Measurements from ENCODE around the gene DACT2. TPM values are rescaled to one million over a fixed set of nuclear protein-coding genes. Genes with fewer than 3 reads are reported as not detected.

Gene DACT2, protein sequence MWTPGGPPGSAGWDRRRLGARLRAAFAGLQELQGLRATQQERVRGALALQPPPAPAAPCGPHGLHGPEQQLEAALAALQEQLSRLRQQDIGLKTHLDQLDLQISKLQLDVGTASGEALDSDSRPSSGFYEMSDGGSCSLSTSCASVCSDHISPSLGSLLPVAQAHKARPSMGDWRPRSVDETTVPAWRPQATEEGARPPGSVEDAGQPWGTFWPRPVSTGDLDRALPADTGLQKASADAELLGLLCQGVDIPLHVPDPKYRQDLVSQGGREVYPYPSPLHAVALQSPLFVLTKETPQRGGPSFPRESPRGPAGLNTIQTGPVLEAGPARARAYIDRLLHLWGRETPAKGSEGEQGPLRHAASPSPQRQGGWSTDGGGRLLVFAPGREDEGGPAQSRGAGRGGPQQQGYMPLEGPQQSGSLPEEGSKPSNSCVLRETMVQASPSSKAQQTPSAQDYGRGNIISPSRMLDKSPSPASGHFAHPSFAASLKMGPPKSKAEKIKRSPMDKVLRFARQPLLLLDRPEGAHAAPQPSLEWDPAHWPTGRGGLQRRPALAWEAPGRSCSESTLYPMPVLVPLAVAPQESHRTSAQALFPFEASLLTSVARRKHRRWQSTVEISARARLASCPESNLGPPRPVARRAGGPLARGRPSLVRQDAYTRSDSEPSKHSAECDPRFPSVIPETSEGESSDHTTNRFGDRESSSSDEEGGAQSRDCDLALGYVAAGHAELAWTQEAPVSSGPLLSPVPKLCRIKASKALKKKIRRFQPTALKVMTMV
- under 1 TPM in 1 of 4 donors, not detected in 3; 0.38 TPM for total RNA-seq

DNA sequence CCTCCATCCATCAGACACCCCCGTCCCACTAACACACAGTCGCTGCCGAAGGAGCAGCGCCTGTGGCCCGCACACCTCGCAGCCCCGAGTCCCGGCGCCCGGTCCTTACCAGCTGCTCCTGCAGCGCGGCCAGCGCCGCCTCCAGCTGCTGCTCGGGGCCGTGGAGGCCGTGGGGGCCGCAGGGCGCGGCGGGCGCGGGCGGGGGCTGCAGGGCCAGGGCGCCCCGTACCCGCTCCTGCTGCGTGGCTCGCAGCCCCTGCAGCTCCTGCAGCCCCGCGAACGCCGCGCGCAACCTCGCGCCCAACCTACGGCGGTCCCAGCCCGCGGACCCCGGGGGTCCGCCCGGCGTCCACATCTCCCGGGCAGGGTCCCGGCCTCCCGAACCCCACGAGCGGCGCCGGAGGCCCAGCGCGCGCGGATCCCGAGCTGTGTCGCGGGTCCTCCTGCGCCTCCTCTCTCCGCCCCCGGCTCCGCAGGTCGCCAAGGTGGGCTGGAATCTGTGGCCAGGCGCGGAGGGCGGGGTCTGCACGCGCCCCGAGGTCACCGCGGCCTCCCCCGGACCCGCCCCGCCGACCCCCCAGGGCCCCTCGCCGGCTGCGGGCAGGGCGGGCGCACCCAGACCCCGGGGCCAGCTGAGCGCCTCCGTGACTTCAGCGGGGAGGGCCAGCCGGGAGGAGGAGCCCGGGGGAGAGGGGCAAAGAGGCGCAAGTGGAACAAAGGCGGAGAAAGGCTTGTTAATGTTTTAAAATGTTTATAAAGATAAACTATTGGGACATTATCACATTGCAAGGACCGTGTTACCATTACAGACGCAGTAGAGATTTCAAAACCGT, at the start of gene DACT2:
DACT2 (minus strand) TSS at position 499 of the 833 bp plus-strand sequence; CDS start at position 355, 144 bp downstream.
- TF ChIP-seq, protein P1, sequence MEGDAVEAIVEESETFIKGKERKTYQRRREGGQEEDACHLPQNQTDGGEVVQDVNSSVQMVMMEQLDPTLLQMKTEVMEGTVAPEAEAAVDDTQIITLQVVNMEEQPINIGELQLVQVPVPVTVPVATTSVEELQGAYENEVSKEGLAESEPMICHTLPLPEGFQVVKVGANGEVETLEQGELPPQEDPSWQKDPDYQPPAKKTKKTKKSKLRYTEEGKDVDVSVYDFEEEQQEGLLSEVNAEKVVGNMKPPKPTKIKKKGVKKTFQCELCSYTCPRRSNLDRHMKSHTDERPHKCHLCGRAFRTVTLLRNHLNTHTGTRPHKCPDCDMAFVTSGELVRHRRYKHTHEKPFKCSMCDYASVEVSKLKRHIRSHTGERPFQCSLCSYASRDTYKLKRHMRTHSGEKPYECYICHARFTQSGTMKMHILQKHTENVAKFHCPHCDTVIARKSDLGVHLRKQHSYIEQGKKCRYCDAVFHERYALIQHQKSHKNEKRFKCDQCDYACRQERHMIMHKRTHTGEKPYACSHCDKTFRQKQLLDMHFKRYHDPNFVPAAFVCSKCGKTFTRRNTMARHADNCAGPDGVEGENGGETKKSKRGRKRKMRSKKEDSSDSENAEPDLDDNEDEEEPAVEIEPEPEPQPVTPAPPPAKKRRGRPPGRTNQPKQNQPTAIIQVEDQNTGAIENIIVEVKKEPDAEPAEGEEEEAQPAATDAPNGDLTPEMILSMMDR (IDR thresholded peaks at IDR 0.05; ENCODE audit: low read depth): no peak

DNA sequence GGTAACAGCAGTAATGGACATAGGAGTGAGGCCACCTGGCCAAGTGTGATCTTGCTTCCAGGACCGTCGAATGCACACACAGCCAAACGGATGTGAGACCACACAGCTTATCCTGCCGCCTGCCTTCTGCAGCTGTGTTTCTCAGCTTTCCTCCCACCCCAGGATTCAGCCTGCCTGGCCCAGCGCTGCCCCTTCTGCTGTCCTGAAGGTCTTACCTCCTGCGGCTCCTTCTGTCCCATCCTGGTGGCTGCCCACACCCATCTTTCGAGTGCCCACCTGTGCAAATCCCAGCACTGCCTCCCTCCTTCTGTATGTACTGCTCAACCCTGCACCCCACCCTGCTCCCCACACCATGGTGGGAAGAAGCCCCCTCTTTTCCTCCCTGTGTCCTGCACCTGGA, 49.4 kb upstream of the DACT2 start:
- TF ChIP-seq, protein P1 (IDR thresholded peaks at IDR 0.05; ENCODE audit: low read depth): no peak

DNA sequence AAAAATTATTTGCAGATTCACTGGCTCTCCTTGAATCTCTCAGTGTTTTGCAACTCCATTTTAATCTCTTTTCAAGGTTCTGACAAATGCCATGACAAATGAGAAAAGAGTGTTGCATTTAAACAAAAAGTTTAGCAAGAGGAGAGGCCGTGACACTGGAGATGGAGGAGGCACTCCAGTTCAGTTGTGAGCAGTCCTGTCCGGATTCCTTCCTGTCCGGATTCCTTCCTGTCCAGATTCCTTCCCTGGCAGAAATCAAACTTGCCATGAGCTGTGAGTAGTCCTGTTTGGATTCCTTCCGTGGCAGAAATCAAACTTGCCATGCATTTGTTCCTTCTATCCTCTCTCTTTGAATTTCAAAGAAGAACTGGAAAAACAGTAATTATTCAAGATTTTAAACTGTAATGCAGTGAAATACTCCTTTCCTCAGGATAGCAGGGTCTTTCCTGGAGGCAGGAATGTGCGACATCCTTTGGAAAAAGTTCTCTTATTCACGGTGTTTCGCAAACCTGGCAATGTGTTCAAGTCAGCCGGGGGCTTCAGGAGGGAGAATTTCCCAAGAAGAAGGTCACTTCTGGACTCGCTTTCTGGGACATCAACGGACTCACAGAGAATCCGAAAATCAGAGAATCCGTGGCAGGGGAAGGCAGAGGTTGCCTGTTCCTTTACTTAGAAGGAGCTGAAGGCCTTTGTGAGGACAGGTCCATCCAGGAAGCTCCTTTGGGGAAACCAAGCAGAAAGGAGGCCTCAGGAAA, 48.7 kb upstream of the DACT2 start:
- TF ChIP-seq, protein P1 (IDR thresholded peaks at IDR 0.05; ENCODE audit: low read depth): no peak

DNA sequence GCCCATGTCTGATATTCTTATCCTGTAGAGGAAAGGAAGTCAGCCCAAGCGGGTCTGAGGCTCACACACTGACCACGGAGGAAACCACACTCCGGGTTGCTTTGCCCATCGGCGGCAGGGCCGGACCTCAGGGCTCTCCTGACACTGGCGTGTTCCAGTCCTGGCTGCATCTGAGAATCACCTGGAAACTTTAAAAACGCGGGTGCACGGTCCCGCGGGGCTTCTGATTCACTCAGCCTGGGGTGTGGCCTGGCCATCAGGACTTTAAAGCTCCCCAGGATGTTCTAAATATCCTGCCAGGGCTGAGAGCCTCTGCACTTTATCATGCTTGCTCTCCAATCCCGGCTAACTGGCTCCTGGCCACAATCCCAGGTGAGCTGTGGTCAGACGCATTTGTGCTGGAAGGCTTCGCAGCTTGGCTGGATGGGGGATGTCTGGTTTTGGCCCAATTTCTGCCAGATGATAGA, 47.7 kb upstream of the DACT2 start:
- TF ChIP-seq, protein P1 (IDR thresholded peaks at IDR 0.05; ENCODE audit: low read depth): no peak

- TF ChIP-seq, protein P1 (IDR thresholded peaks at IDR 0.05; ENCODE audit: low read depth): no peak
Observed at GRCh38 chr6:168366473-168366872, 46.9 kb upstream of the DACT2 start.

DNA sequence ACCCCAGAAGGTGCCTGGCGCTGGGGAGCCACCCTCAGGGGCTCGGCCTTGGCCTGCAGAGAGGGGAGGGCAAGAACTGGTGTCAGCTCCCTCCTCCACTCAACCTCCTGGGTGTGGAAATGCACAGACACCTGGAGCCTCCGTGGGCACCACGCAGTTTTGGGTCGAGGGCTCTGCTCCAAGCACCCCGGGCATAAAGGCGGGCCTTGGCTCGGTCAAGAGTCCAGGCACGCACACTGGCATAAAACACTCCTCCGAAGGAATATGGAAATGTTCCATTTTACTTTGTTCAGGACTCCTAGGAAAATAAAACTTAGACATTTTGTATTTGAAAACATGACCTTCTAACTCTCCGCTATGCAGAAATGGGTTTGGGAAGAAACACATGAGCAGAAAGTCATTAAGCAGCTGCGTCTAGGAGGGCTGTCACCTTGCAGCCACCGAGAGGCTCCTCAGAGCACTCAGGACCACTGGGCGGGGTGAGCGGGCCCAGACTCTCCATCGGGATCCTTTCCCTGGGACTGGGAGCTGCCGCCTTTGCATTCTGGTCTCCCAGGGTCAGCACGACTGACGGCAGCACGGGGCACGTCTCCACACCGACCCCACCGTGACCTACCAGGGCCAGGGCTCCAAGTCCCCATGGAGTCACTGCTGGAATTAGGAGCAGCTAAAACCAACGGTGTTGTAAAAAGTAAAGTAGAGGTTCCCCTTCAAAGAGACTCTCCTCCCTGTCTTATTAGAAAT, 46.0 kb upstream of the DACT2 start:
- TF ChIP-seq, protein P1 (IDR thresholded peaks at IDR 0.05; ENCODE audit: low read depth): no peak
